Esophagus muscularis mucosa (tissue), 4 donors: Measurements from ENCODE around the gene OPTC.

ENCODE experiments used
- CTCF ChIP-seq, 3 experiments: fragments of 200-600 bp in 2 of 3; fragments of 450-650 bp in 1 of 3; sonication (generic) in 2 of 3; IDR thresholded peaks; one replicate each; pipeline ENCODE4 v1.5.1; 2017 to 2019; ENCODE audit warnings: antibody characterized with exemption in 3 of 3, mild to moderate bottlenecking in 2 of 3, moderate library complexity in 1 of 3
- EP300 ChIP-seq: sonication (generic); formaldehyde crosslinking; IDR thresholded peaks from one replicate; pipeline ENCODE4 v1.6.1; 2017; ENCODE audit warnings: antibody characterized with exemption
- POLR2A ChIP-seq: fragments of 450-650 bp; IDR thresholded peaks from one replicate; pipeline ENCODE4 v1.6.1; 2017; ENCODE audit warnings: antibody characterized with exemption, moderate library complexity, mild to moderate bottlenecking, low read depth
- POLR2AphosphoS5 ChIP-seq, 2 donors: sonication (generic); formaldehyde crosslinking; IDR thresholded peaks; one replicate each; pipeline ENCODE4 v1.6.1; 2017; ENCODE audit warnings: antibody characterized with exemption in 2 of 2

GRCh38 chr1:203447151-203447550, 46.8 kb upstream of the OPTC start:
- TF ChIP-seq POLR2AphosphoS5 (IDR thresholded peaks at IDR 0.05) (no peak), CTCF (IDR thresholded peaks at IDR 0.05) (no peak), POLR2A (no peak), EP300 (no peak)
